Left hindlimb (tissue), 1 donor: Measurements from ENCODE around the gene MPV17L2.

Experiments used
- DNase-seq: peaks from one replicate; pipeline ENCODE4 v3.0.0-alpha.2; 2018

The MPV17L2 gene

DNA sequence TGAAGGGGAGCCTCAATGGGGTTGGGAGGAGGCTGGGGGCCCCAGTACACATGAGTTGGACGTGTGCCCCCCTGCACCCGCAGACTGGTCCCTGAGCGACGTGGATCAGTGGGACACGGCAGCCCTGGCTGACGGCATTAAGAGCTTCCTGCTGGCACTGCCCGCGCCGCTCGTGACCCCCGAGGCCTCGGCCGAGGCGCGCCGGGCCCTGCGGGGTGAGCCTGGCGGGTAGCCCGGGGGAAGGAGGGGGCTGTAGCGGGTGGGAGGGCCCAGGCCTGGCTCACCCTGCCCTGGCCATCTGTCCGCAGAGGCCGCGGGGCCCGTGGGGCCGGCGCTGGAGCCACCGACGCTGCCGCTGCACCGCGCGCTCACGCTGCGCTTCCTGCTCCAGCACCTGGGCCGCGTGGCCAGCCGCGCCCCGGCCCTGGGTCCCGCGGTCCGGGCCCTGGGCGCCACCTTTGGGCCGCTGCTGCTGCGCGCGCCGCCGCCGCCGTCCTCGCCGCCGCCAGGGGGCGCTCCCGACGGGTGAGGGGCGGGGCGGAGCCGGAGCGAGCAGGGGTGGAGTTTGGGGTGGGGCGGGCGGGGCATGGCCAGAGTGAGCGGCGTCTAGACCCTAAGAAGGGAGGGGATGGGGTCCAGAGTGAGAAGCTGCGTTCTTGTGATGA, 31.9 kb upstream of the MPV17L2 start:
- DNase-seq: peak; percentile 76

DNA sequence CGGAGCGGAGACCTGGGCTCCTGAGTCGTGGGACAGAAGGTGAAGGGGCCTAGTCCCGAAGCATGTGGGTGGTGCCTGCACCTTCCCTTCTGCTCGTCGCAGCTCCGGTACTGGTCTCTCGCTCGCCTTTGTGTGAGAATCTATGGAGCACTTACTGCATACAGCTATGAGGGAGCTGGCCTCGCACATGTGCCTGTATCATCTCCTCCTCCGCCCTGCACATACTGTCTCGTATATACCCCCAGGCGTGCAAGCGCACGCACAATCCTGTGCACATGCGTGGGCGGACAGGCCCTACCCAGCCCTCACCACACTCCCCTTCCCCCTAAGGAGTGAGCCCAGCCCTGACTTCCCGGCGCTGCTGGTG, 31.4 kb upstream of the MPV17L2 start:
- no peak for DNase-seq

DNA sequence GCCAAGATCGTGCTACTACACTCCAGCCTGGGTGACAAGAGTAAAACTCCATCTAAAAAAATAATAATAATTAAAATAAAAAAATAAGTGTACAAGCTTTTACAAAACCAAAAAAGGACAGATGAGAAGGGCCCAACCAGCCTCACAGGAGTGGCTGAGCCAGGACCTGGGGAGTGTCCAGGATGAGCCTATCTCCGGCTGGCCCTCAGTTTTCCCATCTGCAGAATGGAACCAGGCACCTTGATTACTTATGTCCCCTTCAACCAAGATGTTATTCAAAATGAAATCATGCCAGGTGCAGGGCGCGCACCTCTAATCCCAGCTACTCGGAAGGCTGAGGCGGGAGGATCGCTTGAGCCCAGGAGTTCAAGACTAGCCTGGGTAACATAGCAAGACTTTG, 28.9 kb upstream of the MPV17L2 start:
- no peak for DNase-seq

DNA sequence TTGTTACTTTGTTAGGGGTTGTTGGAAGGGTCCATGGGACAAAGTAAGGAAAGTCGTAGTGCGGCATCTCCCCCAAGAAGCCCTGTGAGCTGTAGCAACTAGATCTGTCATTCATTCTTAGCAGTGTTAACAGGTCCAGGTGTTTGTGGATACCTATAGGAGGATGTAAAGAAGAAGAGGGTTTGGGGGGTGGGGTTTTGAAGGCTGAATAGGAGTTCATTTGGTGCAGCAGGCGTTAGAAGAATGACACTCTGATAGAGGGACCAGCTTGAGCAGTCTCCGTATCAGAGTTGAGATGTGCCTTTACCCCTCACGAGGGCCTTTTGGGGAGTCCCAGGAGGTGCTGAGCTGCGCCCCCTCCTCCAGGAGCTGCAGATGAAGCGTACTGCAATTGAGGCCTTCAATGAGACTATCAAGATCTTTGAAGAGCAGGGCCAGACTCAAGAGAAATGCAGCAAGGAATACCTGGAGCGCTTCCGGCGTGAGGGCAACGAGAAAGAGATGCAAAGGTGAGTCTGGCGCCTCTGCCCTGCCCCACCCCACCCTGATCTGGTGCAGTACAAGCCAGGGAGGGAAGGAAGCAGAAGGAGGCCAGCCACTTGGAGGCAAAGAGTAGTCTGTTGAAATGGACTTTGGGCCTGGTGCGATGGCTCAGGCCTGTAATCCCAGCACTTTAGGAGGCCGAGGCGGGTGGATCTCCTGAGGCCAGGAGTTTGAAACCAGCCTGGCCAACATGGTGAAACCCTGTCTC, 27.0 kb upstream of the MPV17L2 start:
- no peak for DNase-seq

DNA sequence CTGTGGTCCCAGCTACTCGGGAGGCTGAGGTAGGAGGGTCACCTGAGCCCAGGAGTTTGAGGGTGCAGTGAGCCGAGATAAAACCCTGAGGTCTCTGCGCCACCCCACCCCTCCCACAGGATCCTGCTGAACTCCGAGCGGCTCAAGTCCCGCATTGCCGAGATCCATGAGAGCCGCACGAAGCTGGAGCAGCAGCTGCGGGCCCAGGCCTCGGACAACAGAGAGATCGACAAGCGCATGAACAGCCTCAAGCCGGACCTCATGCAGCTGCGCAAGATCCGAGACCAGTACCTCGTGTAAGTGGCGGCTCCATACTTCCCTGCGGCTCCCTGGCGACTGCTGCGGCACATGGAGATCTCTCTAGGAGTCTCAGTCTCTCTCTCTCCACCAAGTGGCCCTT, 26.0 kb upstream of the MPV17L2 start:
- no peak for DNase-seq

DNA sequence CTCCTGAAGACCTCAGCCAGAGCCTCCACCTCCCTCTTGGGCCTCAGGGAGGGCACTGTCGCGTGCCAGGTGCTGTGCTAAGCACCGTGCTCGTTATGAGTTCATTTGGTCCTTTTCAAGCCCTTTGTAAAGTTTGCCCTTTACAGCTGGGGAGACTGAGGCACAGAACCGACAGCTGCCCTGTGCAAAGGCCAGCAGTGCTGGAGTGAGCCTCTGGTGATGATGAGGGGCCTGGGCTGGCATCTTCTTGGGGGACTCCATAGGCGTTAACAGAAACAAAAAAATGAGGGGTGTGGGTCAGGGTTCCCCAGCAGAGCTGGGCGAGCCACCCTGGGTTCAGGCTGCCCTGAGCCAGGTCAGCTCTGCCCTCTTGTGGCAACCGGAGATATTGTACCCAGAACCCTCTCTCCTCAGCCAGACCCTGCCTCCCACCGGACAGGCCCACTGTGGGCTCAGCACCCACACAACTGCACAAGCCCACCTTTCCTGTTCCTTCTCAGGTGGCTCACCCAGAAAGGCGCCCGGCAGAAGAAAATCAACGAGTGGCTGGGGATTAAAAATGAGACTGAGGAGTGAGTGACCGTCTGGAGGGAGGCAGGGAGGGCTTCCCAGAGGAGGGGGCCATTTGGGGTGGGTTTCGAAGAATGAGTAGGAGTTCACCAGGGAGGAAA, 24.9 kb upstream of the MPV17L2 start:
- no peak for DNase-seq

DNA sequence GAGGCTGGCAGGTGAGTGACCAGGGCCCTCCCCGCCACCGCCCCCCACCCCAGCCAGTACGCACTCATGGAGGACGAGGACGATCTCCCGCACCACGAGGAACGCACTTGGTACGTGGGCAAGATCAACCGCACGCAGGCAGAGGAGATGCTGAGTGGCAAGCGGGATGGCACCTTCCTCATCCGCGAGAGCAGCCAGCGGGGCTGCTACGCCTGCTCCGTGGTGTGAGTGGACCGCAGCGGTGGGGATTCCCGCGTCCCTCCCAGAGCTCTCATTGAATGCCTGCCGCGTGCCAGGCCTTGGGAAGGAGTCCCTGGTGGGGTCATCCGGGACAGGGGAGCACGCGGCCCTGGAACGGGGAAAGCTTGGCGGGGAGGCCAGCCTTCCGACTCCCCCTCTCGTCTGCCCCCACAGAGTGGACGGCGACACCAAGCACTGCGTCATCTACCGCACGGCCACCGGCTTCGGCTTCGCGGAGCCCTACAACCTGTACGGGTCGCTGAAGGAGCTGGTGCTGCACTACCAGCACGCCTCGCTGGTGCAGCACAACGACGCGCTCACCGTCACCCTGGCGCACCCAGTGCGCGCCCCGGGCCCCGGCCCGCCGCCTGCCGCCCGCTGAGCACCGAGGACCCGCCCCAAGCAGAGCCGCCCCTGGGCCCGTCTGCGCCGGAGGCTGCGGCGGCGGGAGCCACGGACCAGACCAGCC, 24.2 kb upstream of the MPV17L2 start:
- DNase-seq: no peak

DNA sequence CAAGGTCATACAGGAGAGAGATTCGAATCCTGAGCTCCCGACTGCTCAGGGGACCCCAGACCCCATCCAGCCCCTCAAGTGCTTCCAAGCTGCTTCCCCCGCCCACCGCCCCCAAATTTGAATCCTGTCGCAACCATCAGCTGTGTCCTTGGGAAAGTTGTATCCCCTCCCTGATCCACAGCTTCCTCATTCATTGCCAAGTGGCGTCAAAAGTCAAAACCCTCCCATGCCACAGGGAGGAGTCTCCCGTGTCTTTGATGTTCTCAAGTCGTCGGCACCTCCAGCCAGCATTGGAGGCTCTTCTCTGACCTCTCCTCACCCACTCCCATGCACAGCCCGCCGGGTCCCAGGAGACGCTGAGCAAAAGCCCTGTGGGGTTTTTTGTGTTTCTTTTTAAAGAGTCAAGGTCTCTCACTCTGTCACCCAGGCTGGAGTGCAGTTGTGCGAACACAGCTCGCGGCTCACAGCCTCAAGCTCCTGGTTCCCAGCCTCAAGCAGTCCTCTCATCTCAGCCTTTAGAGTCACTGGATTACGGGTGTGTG, 22.2 kb upstream of the MPV17L2 start:
- no peak for DNase-seq

DNA sequence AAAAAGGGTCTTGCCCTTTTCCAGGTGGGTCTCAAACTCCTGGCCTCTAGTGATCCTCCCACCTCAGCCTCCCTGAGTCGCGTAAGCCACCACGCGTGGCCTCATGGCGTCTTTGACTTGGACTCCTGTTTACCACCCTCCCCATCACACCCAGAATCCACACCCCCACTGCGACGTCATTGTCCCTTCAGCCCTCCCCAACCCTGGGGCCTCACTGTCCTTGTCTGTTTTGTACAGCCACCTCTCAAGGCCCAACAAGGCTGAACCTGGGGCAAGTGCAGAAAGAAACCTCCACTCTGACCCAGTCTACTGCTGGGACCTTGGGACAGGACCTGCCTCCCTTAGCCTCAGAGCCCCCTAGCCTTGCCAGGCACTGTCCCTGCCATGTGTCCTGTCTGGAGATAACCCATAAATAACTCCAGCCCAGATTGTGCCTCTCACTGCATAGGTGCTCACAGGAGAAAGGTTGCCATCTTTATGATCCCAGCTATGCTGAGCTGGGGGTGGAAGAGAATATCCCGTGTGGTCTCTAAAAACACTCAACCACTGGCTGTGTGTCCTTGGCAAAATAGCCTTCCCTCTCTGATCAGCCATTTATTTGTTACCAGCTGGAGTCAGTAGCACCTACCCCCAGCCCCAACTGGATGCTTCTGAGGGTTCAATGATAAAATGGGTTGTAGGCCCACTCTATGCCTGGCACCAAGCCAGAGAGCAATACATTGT, 21.3 kb upstream of the MPV17L2 start:
- DNase-seq: no peak

DNA sequence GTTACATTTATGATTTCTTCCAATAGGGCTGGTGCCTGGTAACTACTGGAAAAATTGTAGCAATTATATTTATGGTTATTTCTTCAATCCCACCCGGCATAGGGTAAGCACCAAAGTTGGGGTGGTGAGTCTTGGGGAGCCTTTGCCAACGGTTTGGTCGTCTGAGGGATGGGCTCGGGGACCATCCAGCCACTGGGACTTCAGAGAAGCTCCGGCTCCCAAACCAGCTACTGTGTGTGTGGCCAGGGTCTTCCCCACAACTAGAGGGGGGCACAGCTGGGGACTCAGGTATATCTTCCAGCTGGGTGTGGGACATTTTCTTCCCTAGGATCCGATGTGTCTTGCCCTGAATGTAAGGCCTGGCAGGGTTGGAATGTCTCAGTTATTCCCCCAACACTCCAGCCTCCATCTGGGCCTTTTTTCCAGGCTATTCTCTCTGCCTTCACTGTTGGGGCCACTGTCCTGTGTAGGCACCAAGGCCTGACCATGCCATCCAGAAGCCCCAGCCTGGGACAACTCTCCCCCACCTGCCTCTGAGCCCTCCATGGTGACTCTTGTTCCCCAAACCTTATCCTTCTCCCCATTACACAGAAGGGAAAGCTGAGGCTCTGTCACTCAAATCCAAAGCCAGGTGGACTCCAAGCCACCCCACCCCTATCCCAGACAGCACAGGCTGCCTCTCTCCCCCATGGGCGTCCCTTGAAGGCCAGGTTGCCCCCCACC, 20.5 kb upstream of the MPV17L2 start:
- DNase-seq: no peak

DNA sequence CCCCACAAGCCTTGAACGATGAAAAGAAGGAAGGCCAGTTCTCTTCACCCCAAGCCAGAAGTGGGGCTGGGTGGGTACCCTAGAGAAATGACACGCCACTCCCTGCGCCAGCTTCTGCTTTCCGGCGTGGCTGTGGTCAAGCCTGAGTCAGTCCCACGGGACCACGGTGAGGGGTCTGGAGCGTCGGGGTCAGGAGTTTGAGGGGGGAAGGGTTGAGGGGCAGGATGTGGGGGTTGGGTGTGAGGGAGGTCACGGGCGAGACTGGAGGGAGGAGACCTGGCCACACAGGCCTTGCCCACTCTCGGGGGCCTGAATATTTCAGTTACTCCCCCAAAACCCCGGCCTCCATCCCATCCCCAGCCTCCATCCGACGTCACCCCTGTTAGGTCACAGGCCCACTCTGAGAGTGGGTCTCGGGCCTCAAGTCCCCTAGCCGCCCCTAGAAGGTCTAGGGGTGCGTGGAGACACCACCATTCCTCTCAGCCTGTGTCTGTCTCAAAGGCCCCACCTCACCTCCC, 19.9 kb upstream of the MPV17L2 start:
- no peak for DNase-seq

DNA sequence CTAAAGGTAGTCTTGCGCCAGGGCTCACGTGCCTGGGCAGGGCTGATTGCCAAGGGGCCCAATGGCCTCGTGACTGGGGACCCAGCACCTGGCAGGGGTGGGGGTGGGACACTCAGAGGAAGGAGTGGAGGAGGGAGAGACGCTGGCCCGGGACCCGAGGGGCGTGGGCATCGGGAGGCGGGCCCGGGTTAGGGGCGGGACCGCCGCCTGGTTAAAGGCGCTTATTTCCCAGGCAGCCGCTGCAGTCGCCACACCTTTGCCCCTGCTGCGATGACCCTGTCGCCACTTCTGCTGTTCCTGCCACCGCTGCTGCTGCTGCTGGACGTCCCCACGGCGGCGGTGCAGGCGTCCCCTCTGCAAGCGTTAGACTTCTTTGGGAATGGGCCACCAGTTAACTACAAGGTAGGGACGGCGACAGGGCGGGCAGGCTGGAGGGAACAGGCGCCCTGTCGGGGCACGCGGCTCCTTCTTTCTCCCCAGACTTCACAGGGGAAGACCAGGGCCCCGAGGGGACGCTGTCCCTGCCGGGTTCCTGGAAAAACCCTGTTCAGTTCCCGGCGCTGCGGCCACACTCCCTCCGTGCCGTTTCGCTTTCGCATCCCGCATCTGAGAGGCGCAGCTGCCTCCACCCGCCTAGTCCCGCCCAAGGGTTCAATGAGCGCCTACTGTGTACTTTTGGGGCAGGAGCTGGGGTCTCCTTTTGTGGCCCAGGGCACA, 19.3 kb upstream of the MPV17L2 start, which contains the start of gene IFI30:
TSS of gene IFI30 (plus strand) at position 242 of the 717 bp plus-strand sequence. CDS start at position 271, 29 bp downstream.
- no peak for DNase-seq

DNA sequence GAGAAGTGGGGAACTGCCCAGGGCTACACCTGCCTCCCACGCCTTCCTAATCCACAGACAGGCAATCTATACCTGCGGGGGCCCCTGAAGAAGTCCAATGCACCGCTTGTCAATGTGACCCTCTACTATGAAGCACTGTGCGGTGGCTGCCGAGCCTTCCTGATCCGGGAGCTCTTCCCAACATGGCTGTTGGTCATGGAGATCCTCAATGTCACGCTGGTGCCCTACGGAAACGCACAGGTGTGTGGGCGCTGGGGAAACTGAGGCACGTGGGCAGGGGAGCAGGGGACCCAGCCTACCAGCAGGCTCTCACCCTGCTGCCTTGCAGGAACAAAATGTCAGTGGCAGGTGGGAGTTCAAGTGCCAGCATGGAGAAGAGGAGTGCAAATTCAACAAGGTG, 18.0 kb upstream of the MPV17L2 start:
- no peak for DNase-seq

DNA sequence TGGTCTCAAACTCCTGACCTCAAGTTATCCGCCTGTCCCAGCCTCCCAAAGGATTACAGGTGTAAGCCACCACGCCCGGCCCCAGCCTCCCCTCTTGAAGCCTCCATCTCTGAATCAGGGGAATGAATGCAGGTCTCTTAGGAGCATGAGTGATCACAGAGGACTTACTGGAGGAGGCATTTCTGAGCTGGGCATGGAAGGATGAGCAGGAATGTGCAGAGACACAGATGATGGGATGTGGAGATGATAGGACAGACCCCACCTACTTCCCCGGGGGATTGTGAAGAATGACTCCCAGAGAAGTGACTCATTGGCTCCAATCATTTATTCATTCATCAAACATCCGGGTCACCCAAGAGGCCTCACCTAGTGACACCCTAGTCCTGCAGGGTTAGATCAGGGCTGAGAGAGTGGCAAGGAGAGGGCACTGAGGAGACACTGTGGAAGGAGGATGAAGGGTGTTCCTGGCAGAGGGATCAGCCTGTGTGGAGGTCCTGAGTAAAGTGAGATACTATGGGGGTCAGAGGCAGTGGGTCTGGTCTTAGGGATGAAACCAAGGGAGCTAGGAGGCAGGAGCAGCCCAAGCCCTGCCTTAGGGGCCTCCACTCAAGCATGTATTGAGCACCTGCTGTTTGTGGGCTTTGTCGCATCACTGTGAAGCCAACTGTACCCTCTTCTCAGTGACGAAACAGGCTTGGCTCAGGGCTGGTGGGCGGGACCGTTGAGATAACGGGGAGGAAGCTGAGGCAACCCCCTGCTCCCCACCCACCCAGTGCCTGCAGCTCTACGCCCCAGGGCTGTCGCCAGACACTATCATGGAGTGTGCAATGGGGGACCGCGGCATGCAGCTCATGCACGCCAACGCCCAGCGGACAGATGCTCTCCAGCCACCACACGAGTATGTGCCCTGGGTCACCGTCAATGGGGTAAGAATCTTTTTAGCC, 16.4 kb upstream of the MPV17L2 start:
- no peak for DNase-seq

DNA sequence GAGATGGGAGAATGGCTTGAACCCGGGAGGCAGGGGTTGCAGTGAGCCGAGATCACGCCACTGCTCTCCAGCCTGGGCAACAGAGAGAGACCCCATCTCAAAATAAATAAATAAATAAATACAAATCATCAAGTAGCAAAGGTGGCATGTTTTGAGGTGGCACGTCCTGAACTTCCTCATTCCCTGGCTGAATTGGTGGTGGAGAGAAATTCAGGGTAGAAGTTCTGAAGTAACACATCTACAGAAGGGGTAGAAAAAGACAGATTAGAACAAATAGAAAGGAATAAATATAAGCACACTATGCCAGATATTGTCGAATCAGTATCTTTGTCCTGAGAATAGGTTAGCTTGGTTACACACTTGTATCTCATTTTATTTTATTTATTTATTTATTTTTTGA, 13.1 kb upstream of the MPV17L2 start:
- DNase-seq: no peak

DNA sequence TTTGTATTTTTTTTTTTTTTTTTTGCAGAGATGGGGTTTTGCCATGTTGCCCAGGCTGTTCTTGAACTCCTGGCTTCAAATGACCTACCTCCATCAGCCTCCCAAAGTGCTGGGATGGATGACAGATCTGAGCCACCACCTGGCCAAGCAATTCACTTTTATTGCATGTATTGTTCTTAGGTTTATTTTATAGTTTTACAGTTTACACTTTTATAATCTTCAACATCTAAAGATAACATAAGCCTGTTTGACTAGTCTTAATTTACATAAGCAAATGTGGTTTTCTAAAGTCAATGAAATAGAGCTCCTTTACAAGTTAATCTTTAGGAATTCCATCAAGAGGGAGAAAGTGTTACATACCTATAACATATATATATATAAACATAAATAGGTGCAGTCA, 9.5 kb upstream of the MPV17L2 start:
- DNase-seq: no peak

DNA sequence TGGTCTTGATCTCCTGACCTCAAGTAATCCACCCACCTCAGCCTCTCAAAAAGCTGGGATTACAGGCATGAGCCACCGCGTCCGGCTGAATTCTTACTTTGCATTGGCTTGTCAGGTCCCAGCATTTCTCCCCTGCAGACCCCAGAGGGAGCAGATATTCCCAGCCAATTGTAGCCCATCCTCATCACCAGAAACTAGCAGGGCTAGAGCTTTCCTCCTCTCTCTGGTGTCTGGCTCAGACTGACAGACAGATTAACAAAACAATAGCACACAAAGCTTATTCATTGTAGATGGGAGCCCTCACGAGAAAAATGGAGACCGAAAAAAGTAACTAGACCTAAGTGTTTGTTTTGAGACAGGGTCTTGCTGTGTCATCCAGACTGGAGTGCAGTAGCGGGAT, 7.5 kb upstream of the MPV17L2 start:
- DNase-seq: no peak

DNA sequence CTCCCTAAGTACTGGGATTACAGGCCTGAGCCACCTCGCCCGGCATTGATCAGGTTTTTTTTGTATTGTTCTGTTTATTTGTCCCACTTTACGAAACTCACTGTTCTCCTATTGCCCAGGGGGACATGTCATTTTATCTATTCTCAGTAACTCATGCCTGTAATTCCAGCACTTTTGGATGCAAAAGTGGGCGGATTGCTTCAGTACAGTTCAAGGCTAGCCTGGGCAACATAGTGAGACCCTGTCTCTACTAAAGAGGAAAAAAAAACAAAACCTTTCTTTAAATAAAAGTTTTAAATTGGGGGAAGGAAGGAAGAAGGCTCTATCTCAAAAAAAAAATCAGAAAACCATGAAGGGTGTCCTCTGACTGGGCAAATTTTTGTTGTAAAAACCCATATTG, 2.7 kb upstream of the MPV17L2 start:
- no peak for DNase-seq

DNA sequence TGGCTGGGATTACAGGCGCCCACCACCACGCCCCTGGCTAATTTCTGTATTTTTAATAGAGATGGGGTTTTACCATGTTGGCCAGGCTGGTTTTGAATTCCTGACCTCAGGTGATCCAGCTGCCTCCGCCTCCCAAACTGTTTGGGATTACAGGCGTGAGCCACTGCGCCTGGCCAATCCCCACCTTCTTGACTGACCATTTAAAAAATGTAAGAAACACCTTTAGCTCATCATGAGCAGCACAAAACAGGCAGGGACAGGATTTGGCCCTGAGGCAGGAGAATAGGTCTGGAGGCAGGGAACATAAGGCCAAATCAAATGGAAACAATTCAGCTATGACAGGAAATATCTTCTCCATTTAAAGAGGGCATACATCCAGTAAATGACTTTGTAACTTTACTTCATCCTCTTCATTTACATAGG, 1.4 kb upstream of the MPV17L2 start:
- no peak for DNase-seq
